ENCODE results near the gene CHMP4A.

Gene CHMP4A

GRCh38 chr14:24183014-24183481 lies 30.2 kb downstream of the CHMP4A start:
- no peak overlapping the region for H3K4me3 ChIP-seq (ENCODE audit: low read depth, low read length)
- TF ChIP-seq, protein P1, sequence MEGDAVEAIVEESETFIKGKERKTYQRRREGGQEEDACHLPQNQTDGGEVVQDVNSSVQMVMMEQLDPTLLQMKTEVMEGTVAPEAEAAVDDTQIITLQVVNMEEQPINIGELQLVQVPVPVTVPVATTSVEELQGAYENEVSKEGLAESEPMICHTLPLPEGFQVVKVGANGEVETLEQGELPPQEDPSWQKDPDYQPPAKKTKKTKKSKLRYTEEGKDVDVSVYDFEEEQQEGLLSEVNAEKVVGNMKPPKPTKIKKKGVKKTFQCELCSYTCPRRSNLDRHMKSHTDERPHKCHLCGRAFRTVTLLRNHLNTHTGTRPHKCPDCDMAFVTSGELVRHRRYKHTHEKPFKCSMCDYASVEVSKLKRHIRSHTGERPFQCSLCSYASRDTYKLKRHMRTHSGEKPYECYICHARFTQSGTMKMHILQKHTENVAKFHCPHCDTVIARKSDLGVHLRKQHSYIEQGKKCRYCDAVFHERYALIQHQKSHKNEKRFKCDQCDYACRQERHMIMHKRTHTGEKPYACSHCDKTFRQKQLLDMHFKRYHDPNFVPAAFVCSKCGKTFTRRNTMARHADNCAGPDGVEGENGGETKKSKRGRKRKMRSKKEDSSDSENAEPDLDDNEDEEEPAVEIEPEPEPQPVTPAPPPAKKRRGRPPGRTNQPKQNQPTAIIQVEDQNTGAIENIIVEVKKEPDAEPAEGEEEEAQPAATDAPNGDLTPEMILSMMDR (IDR thresholded peaks at IDR 0.05; ENCODE audit: low read depth, low read length): no peak

DNA sequence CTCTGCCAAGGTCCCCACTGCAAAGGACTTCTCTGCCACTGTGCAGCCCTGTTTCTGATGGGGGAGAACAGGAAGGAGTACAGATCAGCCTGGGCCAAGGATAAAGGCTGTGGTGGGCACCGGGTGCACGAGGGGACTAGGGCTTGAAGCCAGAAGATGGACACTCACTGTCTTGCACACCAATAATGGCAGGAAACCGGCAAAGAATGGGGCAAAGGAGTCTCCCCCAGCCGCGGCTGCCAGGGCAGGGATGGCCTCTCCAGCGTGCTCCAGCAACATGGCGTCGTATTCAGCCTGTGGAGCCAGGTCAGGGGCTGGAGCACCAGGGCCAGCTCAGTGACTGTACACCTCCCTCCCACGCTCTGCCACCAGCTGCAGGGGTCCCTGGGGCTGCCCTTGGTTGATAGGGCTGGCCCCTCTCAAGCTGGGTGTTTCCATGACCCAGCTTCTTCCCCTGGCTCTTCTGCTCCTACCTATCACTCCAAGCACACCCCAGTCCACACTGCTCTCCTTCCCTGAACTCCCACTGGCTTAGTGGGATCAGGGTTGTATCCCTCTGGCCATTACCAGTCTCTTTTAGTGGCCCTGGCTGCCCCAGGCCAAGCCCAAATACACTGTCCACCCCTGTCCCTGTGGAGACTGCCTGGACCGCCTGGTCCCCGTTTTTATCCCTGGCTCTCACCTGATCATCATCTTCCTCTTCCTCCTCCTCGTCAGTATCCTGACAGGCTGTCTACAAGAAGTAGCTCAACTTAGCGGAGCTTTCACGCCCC lies 31.0 kb downstream of the CHMP4A start:
- no peak overlapping the region for H3K4me3 ChIP-seq (ENCODE audit: low read depth, low read length)
- TF ChIP-seq, protein P1 (IDR thresholded peaks at IDR 0.05; ENCODE audit: low read depth, low read length): no peak

GRCh38 chr14:24181371-24182077 lies 31.8 kb downstream of the CHMP4A start:
- no peak overlapping the region for H3K4me3 ChIP-seq (ENCODE audit: low read depth, low read length)
- TF ChIP-seq, protein P1 (IDR thresholded peaks at IDR 0.05; ENCODE audit: low read depth, low read length): no peak

DNA sequence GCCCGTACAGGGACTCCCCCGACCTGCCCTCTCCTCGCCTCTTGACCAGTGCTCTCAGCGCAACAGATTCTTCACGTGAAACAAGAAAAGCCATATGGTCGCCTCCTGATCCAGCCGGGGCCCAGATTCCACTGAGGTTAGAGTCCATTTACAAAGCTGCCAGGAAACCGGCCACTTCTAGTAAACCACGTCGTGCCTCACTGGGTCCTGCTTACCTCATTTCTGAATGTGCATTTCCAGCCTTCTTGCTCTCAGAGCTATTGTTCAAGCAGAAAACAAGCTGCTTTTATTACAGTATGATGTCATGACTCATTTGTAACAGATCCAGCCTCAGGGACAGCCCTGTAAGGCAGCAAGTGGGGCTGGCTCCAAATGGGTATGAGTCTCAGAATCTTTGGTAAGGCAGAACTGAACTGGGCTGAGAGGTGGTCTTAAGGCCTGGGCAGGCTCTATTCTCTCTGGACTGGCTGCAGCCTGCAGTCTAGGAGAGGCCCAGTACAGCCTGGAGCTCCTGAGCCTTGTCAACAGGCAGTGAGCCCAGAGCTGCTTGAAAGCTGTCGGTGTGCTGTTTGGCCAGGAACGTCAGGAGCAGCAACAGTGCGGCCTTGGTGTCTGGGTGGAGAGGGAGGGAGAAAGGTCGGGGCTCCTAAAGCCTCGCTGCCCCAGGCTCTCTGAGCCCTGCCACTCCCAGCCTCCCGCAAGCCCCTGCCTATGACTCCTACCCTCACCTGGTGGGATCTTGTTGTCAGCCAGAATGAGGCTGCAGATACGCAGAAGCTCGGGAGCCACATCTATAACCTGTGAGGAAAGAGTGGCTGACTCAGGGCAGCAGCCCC lies 33.1 kb downstream of the CHMP4A start:
- H3K4me3 ChIP-seq (ENCODE audit: low read depth, low read length): no peak overlapping the region
- TF ChIP-seq, protein P1 (IDR thresholded peaks at IDR 0.05; ENCODE audit: low read depth, low read length): no peak

GRCh38 chr14:24179294-24179960 lies 33.9 kb downstream of the CHMP4A start:
- no peak overlapping the region for H3K4me3 ChIP-seq (ENCODE audit: low read depth, low read length)
- TF ChIP-seq, protein P1 (IDR thresholded peaks at IDR 0.05; ENCODE audit: low read depth, low read length): no peak

- no peak overlapping the region for H3K4me3 ChIP-seq (ENCODE audit: low read depth, low read length)
- TF ChIP-seq, protein P1 (IDR thresholded peaks at IDR 0.05; ENCODE audit: low read depth, low read length): no peak
Observed at GRCh38 chr14:24178399-24179178, 34.7 kb downstream of the CHMP4A start.

Data from WI38 (cell line).